HL-60 (cell line): Measurements from ENCODE around the gene HHLA2.
A peak's percentile ranks its signal among the peaks of the same experiment; 100 is the strongest.

Source experiments
- DNase-seq, 2 experiments: peaks; one replicate each; pipeline ENCODE4 v3.0.0-alpha.2; 2010 to 2020; ENCODE audit warnings: low read depth in 1 of 2, low spot score in 1 of 2
- H3K27ac ChIP-seq: fragments of 250-450 bp; sonication (Bioruptor Pico); replicated peaks from 2 replicates; pipeline ENCODE4 v1.5.1; 2020; ENCODE audit warnings: mild to moderate bottlenecking, moderate library complexity
- H3K27me3 ChIP-seq: fragments of 250-450 bp; sonication (Bioruptor Pico); 2 replicates; pipeline ENCODE4 v1.5.1; 2021; ENCODE audit warnings: mild to moderate bottlenecking, moderate library complexity; ENCODE audit not compliant: insufficient read depth, poor library complexity, severe bottlenecking
- H3K4me3 ChIP-seq: replicated peaks from 2 replicates; pipeline ENCODE4 v1.5.1; 2011; ENCODE audit warnings: mild to moderate bottlenecking, control low read depth, low read length; ENCODE audit not compliant: insufficient read depth
- GABPA ChIP-seq: IDR thresholded peaks from 2 replicates; pipeline ENCODE4 v1.6.1; 2012; ENCODE audit warnings: low read depth
- POLR2AphosphoS5 ChIP-seq: IDR thresholded peaks from 2 replicates; pipeline ENCODE4 v1.6.1; 2012; ENCODE audit warnings: low read depth
- SPI1 ChIP-seq: IDR thresholded peaks from 2 replicates; pipeline ENCODE4 v1.6.1; 2012; ENCODE audit warnings: low read depth, mild to moderate bottlenecking, borderline replicate concordance
- TF ChIP-seq, protein P1 (sequence below): IDR thresholded peaks from one replicate; pipeline ENCODE4 v1.5.1; 2011; ENCODE audit warnings: low read length, control low read depth, inconsistent platforms; ENCODE audit not compliant: insufficient read depth
- TF ChIP-seq, protein P2 (sequence below): IDR thresholded peaks from 2 replicates; pipeline ENCODE4 v1.6.1; 2012; ENCODE audit warnings: low read depth; ENCODE audit not compliant: insufficient replicate concordance

The HHLA2 gene

DNA sequence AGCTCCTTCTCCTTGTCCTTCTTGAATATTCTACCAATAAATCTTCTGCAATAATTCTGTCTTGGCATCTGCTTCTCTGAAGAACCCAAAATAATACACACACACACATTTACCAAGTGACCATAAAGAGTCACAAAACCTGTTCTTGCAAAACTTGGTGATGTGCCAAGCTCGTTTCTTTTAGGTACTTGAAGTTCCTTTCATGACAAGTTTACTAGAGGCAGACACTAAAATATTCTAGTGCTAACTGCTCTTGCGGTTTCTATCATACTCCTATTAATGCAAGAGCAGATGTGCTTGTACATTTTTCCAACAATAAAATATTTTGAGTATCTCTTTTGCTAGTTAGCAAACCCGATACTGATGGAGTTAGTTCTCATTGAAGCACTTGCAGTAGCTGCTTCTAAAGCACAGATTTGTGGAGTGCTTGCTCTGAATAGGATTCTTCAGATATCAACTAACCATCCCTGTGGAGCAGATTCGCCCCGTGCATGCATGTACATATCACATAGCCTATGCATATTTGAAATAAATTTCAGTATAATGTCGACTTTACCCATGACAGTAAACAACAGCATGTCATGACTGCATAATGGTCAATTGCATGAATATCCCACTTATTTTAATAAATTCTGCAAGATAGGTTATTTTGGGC is 23.2 kb downstream of the HHLA2 start:
- TF ChIP-seq, protein P1, sequence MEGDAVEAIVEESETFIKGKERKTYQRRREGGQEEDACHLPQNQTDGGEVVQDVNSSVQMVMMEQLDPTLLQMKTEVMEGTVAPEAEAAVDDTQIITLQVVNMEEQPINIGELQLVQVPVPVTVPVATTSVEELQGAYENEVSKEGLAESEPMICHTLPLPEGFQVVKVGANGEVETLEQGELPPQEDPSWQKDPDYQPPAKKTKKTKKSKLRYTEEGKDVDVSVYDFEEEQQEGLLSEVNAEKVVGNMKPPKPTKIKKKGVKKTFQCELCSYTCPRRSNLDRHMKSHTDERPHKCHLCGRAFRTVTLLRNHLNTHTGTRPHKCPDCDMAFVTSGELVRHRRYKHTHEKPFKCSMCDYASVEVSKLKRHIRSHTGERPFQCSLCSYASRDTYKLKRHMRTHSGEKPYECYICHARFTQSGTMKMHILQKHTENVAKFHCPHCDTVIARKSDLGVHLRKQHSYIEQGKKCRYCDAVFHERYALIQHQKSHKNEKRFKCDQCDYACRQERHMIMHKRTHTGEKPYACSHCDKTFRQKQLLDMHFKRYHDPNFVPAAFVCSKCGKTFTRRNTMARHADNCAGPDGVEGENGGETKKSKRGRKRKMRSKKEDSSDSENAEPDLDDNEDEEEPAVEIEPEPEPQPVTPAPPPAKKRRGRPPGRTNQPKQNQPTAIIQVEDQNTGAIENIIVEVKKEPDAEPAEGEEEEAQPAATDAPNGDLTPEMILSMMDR, result no peak
- no peak for TF ChIP-seq SPI1
- TF ChIP-seq GABPA, result no peak

DNA sequence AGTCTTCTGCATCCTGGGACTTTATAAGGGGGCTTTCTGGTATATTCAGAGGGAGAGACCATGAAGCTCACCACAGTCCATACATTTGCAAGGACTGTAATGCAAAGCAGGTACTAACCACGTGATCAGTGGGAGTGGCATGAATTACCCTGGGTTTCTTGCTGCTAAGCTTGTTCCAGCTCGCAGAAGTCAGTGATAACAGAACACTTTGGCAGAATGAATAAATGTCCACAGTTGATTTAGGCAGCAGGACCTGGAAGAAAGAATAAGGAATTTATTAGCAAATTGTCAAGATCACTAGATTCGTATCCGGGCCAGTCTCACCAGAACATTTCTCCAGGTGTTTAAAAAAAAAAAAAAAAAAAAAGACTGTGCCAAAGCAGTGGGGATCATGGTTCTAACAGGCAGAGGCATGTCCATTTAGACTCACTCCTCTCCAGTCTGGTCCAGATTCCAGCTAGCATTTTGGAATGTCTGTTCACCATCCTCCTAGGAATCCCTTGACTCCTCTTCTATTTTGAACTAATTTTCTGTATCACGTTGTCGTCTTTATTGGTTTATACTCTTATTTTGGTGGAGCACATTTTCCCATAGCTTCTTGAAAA is 24.5 kb downstream of the HHLA2 start:
- TF ChIP-seq POLR2AphosphoS5 (no peak), GABPA (no peak), SPI1 (no peak)
- TF ChIP-seq, protein P1, result no peak
- TF ChIP-seq, protein P2, sequence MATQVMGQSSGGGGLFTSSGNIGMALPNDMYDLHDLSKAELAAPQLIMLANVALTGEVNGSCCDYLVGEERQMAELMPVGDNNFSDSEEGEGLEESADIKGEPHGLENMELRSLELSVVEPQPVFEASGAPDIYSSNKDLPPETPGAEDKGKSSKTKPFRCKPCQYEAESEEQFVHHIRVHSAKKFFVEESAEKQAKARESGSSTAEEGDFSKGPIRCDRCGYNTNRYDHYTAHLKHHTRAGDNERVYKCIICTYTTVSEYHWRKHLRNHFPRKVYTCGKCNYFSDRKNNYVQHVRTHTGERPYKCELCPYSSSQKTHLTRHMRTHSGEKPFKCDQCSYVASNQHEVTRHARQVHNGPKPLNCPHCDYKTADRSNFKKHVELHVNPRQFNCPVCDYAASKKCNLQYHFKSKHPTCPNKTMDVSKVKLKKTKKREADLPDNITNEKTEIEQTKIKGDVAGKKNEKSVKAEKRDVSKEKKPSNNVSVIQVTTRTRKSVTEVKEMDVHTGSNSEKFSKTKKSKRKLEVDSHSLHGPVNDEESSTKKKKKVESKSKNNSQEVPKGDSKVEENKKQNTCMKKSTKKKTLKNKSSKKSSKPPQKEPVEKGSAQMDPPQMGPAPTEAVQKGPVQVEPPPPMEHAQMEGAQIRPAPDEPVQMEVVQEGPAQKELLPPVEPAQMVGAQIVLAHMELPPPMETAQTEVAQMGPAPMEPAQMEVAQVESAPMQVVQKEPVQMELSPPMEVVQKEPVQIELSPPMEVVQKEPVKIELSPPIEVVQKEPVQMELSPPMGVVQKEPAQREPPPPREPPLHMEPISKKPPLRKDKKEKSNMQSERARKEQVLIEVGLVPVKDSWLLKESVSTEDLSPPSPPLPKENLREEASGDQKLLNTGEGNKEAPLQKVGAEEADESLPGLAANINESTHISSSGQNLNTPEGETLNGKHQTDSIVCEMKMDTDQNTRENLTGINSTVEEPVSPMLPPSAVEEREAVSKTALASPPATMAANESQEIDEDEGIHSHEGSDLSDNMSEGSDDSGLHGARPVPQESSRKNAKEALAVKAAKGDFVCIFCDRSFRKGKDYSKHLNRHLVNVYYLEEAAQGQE, result no peak
- Histone ChIP-seq H3K27ac (no peak overlapping the region), H3K4me3 (no peak overlapping the region), H3K27me3 (no peaks in the 10 kb centered on the region)
- DNase-seq, result no peak

More for the DNA sequence above, 23.2 kb downstream of the HHLA2 start:
- no peaks in the 10 kb centered on the region for H3K27me3 ChIP-seq
- H3K4me3 ChIP-seq, result no peak overlapping the region
- H3K27ac ChIP-seq, result no peak overlapping the region
- peak in 1 of 2 experiments; percentile 21 for DNase-seq

DNA sequence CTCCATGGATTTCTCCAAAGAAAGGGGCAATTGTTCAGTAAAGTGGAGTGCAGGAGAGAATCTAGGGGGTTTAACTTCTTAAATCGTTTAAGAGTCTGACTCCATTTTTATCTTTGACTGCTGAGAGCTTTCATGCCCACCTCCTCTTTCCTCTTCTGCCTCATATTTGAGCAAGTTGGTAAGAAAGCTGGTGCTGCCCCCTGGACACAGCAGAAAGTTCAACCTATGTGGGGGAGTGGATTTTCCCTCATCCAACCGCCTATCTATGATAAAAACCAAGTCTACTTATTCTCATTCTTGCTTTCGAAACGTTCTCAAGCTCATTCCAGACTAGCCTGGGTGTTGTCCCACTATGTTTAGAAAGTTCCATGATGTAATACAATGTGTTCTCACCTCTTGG is 26.0 kb downstream of the HHLA2 start:
- DNase-seq, result no peak
- no peak for TF ChIP-seq GABPA
- TF ChIP-seq, protein P1, result no peak
- no peak for TF ChIP-seq POLR2AphosphoS5
- TF ChIP-seq, protein P2, result no peak
- no peak overlapping the region for H3K4me3 ChIP-seq
- no peaks in the 10 kb centered on the region for H3K27me3 ChIP-seq
- H3K27ac ChIP-seq, result no peak overlapping the region
